Measurements from ENCODE around the gene CDH6.
"Not testable (repeated sequence)": the region's sequence is repeated elsewhere in the genome, so short reads cannot be mapped to it uniquely, and the experiment has no call there.

CDH6 gene

GRCh38 chr5:31334061-31334860, 140.8 kb downstream of the CDH6 start:
- DNase-seq = no peak

- no peak for DNase-seq
These were observed 142.0 kb downstream of the CDH6 start for GRCh38 chr5:31335456-31335855.

GRCh38 chr5:31343946-31344345, 150.5 kb downstream of the CDH6 start:
- DNase-seq = no peak

GRCh38 chr5:31346896-31347551, 153.5 kb downstream of the CDH6 start:
- DNase-seq = no peak

- DNase-seq = no peak
These were observed 154.0 kb downstream of the CDH6 start for GRCh38 chr5:31347552-31347905.

- no peak for DNase-seq
These were observed 156.9 kb downstream of the CDH6 start for GRCh38 chr5:31350395-31350794.

GRCh38 chr5:31355337-31355736, 161.9 kb downstream of the CDH6 start:
- no peak for DNase-seq

- no peak for DNase-seq
These were observed 163.6 kb downstream of the CDH6 start for GRCh38 chr5:31357038-31357437.

GRCh38 chr5:31359839-31360238, 166.4 kb downstream of the CDH6 start:
- DNase-seq = no peak

GRCh38 chr5:31361234-31361633, 167.7 kb downstream of the CDH6 start:
- no peak for DNase-seq

- not testable (repeated sequence) for DNase-seq
These were observed 168.4 kb downstream of the CDH6 start for GRCh38 chr5:31361704-31362528.

GRCh38 chr5:31362529-31362900, 169.0 kb downstream of the CDH6 start:
- no peak for DNase-seq

GRCh38 chr5:31362931-31363568, 169.6 kb downstream of the CDH6 start:
- DNase-seq = no peak

- DNase-seq = no peak
These were observed 171.6 kb downstream of the CDH6 start for GRCh38 chr5:31364881-31365636.

GRCh38 chr5:31365776-31366175, 172.3 kb downstream of the CDH6 start:
- no peak for DNase-seq

- no peak for DNase-seq
These were observed 173.5 kb downstream of the CDH6 start for GRCh38 chr5:31366941-31367340.

- DNase-seq = no peak
These were observed 178.6 kb downstream of the CDH6 start for GRCh38 chr5:31372124-31372523.

GRCh38 chr5:31375999-31376720, 182.7 kb downstream of the CDH6 start:
- DNase-seq = no peak

- no peak for DNase-seq
These were observed 183.9 kb downstream of the CDH6 start for GRCh38 chr5:31377274-31377946.

GRCh38 chr5:31378136-31378535, 184.7 kb downstream of the CDH6 start:
- DNase-seq = no peak

Measured in NCI-H1048 (cell line).